ENCODE measurements around the gene MAP2K7. TPM values are rescaled to one million over a fixed set of nuclear protein-coding genes. Genes with fewer than 3 reads are reported as not detected.

The MAP2K7 gene
- total and polyA plus RNA-seq, 3 experiments from 2014 or later, result 2.0 to 38.3 (median 35.9) TPM

DNA sequence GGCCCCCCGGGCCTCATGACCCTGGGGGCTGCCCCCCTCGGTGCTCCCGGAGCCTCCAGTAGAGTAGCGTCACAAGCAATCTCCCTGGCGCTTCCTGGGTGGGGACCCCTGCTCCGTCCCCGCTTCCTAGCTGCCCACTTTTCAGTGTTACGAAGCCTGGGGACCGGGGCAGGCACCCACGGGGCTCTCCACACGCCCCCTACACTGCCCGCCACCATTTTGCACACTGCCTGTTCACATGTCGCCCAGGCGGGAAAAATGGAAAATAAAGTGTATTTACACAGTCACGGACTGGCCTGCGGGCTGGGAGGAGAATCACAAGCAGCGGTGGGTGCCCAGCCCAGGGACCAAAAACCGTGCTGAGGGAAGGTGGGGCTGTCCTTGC is 39.0 kb upstream of the MAP2K7 start:
- POLR2A ChIA-PET, result no interaction called here
- no peak overlapping the region for H3K27ac ChIP-seq (ENCODE audit: low read depth, low read length)

DNA sequence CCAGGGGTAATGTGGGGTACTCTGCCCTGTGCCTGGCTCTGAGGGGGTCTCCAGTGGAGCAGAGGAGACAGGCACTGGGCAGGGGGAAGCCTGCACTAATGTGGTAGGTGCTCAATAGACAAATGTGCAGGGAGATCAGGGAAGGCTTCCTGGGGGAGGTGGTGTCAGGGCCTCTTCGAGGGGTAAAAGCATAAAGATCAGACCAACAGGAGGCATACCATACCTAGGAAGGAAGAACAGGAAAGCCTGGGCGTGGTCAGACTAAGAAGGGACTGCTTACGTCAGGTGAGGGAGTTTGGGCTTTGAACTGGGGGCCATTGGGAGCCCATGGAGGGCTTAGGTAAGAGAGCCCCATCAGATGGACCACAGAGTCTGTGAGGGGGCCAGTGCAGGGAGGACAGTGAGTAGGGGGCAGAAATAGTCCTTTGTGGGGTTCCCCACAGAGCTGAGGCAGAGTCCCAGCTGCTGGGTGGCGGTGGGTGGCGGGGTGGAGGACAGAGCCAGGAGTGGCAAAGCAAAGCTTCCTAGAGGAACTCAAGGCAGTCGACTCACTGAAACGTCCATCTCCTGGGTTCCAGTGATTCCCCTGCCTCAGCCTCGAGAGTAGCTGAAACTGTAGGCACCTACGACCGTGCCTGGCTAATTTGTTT is 38.3 kb upstream of the MAP2K7 start:
- Mint-ChIP-seq H3K27ac (peak overlapping the region in 2 of 8 donors; percentile 26 to 63), H3K36me3 (no peaks in the 10 kb centered on the region), H3K4me1 (peaks cover 19 to 44% (median 24%) of the 10 kb centered on the region in 3 donors), H3K4me3 (peak overlapping the region; percentile 23 to 78 (median 42)), H3K9me3 (no peaks in the 10 kb centered on the region), H3K27me3 (peaks cover 11 to 33% of the 10 kb centered on the region in 2 donors)
- peaks cover 12% of the 10 kb centered on the region for H3K27me3 ChIP-seq (ENCODE audit: insufficient read depth, low read length, poor library complexity, severe bottlenecking)
- H3K9me3 ChIP-seq (ENCODE audit: low read length), result no peaks in the 10 kb centered on the region
- no peaks in the 10 kb centered on the region for H3K36me3 ChIP-seq (ENCODE audit: insufficient read depth, low read length)
- CTCF ChIA-PET, result interaction anchor here (0.9 kb wide), 1 partner anchor 55 kb away, joined by 3 read pairs; the partner anchor contains the start of gene SNAPC2
- no peak overlapping the region for H3K4me3 ChIP-seq (ENCODE audit: low read length)
- no peak for DNase-seq
- H3K4me1 ChIP-seq (ENCODE audit: insufficient read depth, low read length), result peaks cover 31% of the 10 kb centered on the region
- POLR2A ChIA-PET, result no interaction called here
- H3K27ac ChIP-seq (ENCODE audit: low read depth, low read length), result no peak overlapping the region

More for the DNA sequence above, 39.0 kb upstream of the MAP2K7 start:
- H3K27ac Mint-ChIP-seq, result no peak overlapping the region
- Histone ChIP-seq H3K36me3 (ENCODE audit: insufficient read depth, low read length) (no peaks in the 10 kb centered on the region), H3K27me3 (ENCODE audit: insufficient read depth, low read length, poor library complexity, severe bottlenecking) (peaks cover 12% of the 10 kb centered on the region), H3K4me3 (ENCODE audit: low read length) (no peak overlapping the region), H3K4me1 (ENCODE audit: insufficient read depth, low read length) (peaks cover 31% of the 10 kb centered on the region), H3K9me3 (ENCODE audit: low read length) (no peaks in the 10 kb centered on the region)
- peaks cover 11 to 33% of the 10 kb centered on the region in 2 donors for H3K27me3 Mint-ChIP-seq
- H3K4me1 Mint-ChIP-seq, result peaks cover 19 to 41% (median 22%) of the 10 kb centered on the region in 3 donors
- no peak overlapping the region for H3K4me3 Mint-ChIP-seq
- no peak for DNase-seq
- H3K36me3 Mint-ChIP-seq, result no peaks in the 10 kb centered on the region
- CTCF ChIA-PET, result interaction anchor here (1.1 kb wide), 1 partner anchor 37 kb away, joined by 3 read pairs; no protein-coding TSS in a partner anchor
- no peaks in the 10 kb centered on the region for H3K9me3 Mint-ChIP-seq

DNA sequence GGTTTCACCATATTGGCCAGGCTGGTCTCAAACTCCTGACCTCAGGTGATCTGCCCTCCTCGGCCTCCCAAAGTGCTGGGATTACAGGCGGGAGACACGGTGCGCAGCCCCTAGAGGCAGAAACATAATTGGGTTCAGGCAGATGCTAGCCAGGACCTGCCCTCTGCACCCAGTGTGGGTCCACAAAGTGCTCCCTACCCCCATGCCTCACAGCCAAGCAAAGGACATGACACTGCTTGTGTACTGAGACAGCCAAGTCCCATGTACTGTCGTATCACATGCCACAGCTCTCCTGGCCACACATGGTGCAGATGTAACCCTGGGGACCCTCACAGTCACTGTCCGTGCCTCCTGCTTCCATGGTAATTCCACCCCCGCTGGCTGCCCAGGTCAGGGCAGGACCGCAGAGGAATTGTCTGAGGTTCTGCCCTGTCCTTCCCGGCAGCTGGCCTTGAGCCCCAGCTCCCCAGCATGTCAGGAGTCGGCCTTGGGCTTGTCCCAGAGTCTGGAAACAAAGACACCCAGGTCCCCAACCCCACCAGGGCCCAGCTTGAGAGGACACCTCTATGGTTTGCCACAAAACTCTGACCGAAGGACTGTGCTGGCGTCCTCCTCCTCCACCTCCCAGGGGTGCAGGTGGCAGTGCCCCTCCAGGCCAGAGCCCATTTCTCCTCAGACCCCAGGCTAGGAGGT is 37.1 kb upstream of the MAP2K7 start:
- no peaks in the 10 kb centered on the region for H3K9me3 Mint-ChIP-seq
- ChIA-PET POLR2A (no interaction called here), CTCF (interaction anchor here (0.9 kb wide), 1 partner anchor 53 kb away, joined by 3 read pairs; the partner anchor contains the start of gene SNAPC2)
- peaks cover 27 to 47% (median 28%) of the 10 kb centered on the region in 3 donors for H3K4me1 Mint-ChIP-seq
- H3K27ac Mint-ChIP-seq, result no peak overlapping the region
- no peak overlapping the region for H3K4me3 ChIP-seq (ENCODE audit: low read length)
- no peak for DNase-seq
- H3K36me3 ChIP-seq (ENCODE audit: insufficient read depth, low read length), result no peaks in the 10 kb centered on the region
- H3K4me3 Mint-ChIP-seq, result peak overlapping the region in 1 of 7 donors; percentile 48
- H3K27me3 ChIP-seq (ENCODE audit: insufficient read depth, low read length, poor library complexity, severe bottlenecking), result peaks cover 4% of the 10 kb centered on the region
- no peak overlapping the region for H3K27ac ChIP-seq (ENCODE audit: low read depth, low read length)
- peaks cover 9 to 32% of the 10 kb centered on the region in 2 donors for H3K27me3 Mint-ChIP-seq
- peaks cover 34% of the 10 kb centered on the region for H3K4me1 ChIP-seq (ENCODE audit: insufficient read depth, low read length)
- no peaks in the 10 kb centered on the region for H3K9me3 ChIP-seq (ENCODE audit: low read length)
- no peaks in the 10 kb centered on the region for H3K36me3 Mint-ChIP-seq

DNA sequence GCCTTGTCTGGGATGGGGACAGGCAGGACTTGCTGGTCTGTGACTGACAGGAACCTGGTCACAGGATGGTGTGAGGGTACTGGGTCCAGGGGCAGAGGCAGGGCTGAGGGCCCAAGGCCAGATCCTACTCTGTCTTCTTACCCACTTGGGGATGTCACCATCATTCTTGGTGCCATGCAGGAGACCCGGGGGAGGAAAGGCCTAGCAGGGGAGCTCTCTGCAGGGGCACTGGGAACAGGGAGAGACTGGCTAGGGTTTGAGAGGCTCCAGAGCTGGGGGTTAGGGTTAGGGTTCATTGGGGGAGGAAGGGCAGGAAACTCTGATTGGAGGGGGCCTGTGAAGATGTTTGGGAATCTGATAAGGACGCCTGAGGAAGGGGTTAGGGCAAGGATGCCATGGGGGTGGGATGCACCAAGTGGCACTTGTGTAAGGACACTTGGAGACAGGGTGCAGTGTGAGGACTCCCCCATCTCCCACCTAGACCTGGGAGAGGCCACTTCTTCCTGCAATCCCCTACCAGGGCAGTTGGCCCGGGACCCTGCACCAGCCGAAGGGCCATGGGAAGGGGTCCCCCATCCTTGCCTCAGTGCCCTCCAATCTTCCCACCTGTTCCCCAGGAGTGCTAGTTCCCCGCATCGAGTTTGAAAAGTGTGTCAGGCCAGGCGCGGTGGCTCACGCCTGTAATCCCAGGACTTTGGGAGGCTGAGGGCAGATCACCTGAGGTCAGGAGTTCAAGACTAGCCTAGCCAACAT is 36.4 kb upstream of the MAP2K7 start:
- H3K9me3 ChIP-seq (ENCODE audit: low read length), result no peaks in the 10 kb centered on the region
- H3K27me3 Mint-ChIP-seq, result peaks cover 13 to 36% of the 10 kb centered on the region in 2 donors
- CTCF ChIA-PET, result no interaction called here

DNA sequence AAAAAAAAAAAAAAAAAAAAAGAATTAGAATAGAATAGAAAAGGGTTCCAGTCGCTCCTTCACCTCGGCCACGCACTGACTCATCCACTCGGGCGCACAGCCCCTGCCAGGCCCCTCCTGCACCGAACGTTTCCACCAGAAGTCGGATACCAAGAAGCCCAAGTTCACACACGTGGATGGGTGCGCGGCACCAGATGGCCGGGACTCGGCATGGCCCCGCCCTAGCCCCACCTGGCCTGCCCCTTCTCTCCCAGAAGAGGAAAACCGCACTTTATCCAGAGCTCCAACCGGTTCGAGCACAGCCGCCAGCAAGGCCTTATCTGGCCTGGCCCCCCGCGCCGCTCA is 35.4 kb upstream of the MAP2K7 start:
- H3K9me3 Mint-ChIP-seq, result peaks cover 0 to 2% (median 0%) of the 10 kb centered on the region in 5 donors
- no peaks in the 10 kb centered on the region for H3K36me3 Mint-ChIP-seq
- CTCF ChIA-PET, result interaction anchor here (0.8 to 2.2 kb wide), 14 partner anchors 10 to 302 kb away, joined by 3 to 37 read pairs (median 10); partner anchors contain the start of genes LRRC8E, MAP2K7, SNAPC2 and TIMM44
- peaks cover 33 to 50% (median 33%) of the 10 kb centered on the region in 3 donors for H3K4me1 Mint-ChIP-seq
- H3K27ac Mint-ChIP-seq, result peak overlapping the region in 2 of 8 donors; percentile 76 to 87
- H3K4me3 ChIP-seq (ENCODE audit: low read length), result peak overlapping the region; percentile 81
- H3K4me1 ChIP-seq (ENCODE audit: insufficient read depth, low read length), result peaks cover 31% of the 10 kb centered on the region
- H3K27me3 ChIP-seq (ENCODE audit: insufficient read depth, low read length, poor library complexity, severe bottlenecking), result peaks cover 16% of the 10 kb centered on the region
- POLR2A ChIA-PET, result interaction anchor here (2.2 kb wide), 2 partner anchors 35 to 52 kb away, joined by 11 to 16 read pairs; partner anchors contain the start of genes MAP2K7 and SNAPC2
- DNase-seq, result no peak
- no peaks in the 10 kb centered on the region for H3K9me3 ChIP-seq (ENCODE audit: low read length)
- H3K36me3 ChIP-seq (ENCODE audit: insufficient read depth, low read length), result no peaks in the 10 kb centered on the region
- H3K4me3 Mint-ChIP-seq, result peak overlapping the region; percentile 79 to 90 (median 82)
- peaks cover 15 to 41% of the 10 kb centered on the region in 2 donors for H3K27me3 Mint-ChIP-seq
- H3K27ac ChIP-seq (ENCODE audit: low read depth, low read length), result peak overlapping the region; percentile 59

More for the DNA sequence above, 36.4 kb upstream of the MAP2K7 start:
- H3K4me3 Mint-ChIP-seq, result peak overlapping the region in 1 of 7 donors; percentile 48
- Histone ChIP-seq H3K4me1 (ENCODE audit: insufficient read depth, low read length) (peaks cover 31% of the 10 kb centered on the region), H3K4me3 (ENCODE audit: low read length) (no peak overlapping the region), H3K36me3 (ENCODE audit: insufficient read depth, low read length) (no peaks in the 10 kb centered on the region), H3K27me3 (ENCODE audit: insufficient read depth, low read length, poor library complexity, severe bottlenecking) (peaks cover 8% of the 10 kb centered on the region), H3K27ac (ENCODE audit: low read depth, low read length) (no peak overlapping the region)
- peaks cover 33 to 47% (median 33%) of the 10 kb centered on the region in 3 donors for H3K4me1 Mint-ChIP-seq
- no peaks in the 10 kb centered on the region for H3K9me3 Mint-ChIP-seq
- POLR2A ChIA-PET, result no interaction called here
- H3K27ac Mint-ChIP-seq, result no peak overlapping the region
- no peaks in the 10 kb centered on the region for H3K36me3 Mint-ChIP-seq
- no peak for DNase-seq

DNA sequence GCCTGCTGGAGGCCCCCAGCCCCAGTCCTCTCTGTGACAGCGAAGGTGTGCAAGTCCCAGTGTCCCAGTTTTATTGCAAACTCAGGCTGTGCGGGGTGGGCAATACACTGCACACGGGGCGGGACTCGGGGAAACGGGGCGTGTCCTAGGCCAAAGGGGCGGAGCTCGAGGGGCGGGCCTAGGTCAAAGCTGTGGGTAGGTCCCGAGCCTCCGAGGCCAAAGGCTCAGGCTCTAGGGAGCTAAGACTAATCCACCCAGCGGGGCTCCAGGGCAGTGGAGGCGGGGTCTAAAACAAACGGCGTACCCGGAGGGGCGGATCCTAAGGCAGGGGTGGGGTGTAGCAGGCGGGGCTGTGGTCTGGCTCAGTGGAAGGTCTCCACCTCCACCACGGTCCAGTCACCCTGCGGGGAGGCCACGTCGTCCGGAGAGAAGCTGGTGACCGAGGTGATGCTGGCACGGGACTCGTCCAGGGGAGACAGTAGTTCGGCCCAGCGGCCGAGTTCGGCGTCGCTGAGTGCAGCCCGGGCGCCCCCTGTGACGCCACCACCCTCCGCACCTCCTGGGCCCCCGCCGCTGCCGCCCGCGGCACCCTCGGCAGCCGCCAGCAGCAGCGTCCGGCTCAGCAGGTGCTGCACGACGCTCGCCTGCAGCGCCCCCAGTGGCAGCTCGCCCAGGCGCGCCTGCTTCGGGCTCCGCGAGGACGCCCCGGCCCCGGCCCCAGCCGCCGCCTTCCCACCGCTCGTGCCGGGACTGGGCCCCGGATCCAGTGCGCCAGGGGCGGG is 34.8 kb upstream of the MAP2K7 start:
- Histone ChIP-seq H3K9me3 (ENCODE audit: low read length) (no peaks in the 10 kb centered on the region), H3K27ac (ENCODE audit: low read depth, low read length) (peak overlapping the region; percentile 59), H3K36me3 (ENCODE audit: insufficient read depth, low read length) (no peaks in the 10 kb centered on the region), H3K4me1 (ENCODE audit: insufficient read depth, low read length) (peaks cover 33% of the 10 kb centered on the region), H3K4me3 (ENCODE audit: low read length) (peak overlapping the region; percentile 81), H3K27me3 (ENCODE audit: insufficient read depth, low read length, poor library complexity, severe bottlenecking) (peaks cover 19% of the 10 kb centered on the region)
- DNase-seq, result peak; percentile 77 to 94 (median 87)
- Mint-ChIP-seq H3K4me3 (peak overlapping the region; percentile 79 to 90 (median 82)), H3K4me1 (peaks cover 33 to 52% (median 34%) of the 10 kb centered on the region in 3 donors), H3K27ac (peak overlapping the region; percentile 72 to 92 (median 81)), H3K36me3 (no peaks in the 10 kb centered on the region), H3K27me3 (peaks cover 15 to 41% of the 10 kb centered on the region in 2 donors), H3K9me3 (peaks cover 0 to 2% (median 0%) of the 10 kb centered on the region in 5 donors)
- ChIA-PET POLR2A (interaction anchor here (0.7 to 2.2 kb wide), 7 partner anchors 10 to 282 kb away, joined by 3 to 16 read pairs (median 6); partner anchors contain the start of genes MAP2K7, PET100, SNAPC2 and TIMM44), CTCF (interaction anchor here (0.7 to 2.2 kb wide), 23 partner anchors 8 to 520 kb away, joined by 3 to 37 read pairs (median 5); partner anchors contain the start of genes ARHGEF18, LRRC8E, MAP2K7 and SNAPC2)

DNA sequence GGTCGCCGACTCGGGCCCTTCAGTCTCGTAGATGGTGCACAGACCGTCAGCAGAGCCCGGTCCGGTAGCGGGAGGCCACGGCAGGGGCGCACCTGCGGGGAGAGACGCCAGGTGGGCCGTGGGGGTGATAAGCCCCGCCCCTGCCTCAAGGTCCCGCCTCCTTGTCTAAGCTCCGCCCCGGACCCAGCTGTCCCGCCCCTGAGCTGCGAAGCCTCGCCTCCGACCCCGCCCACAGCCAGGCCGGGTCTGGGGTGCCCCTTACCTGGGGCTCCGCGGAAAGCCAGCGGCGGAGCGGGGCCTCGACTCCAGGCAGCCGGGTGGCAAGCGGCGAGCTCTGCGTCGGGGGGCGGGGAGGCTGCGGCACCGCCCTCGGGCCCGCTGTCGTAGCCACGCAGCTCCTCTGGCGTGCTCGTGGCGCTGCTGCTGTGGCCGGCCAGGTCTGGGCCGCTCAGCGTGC is 34.2 kb upstream of the MAP2K7 start:
- Mint-ChIP-seq H3K27ac (peak overlapping the region in 4 of 8 donors; percentile 43 to 80 (median 70)), H3K9me3 (peaks cover 0 to 2% (median 0%) of the 10 kb centered on the region in 5 donors), H3K27me3 (peaks cover 15 to 38% of the 10 kb centered on the region in 2 donors), H3K4me3 (peak overlapping the region in 6 of 7 donors; percentile 57 to 86 (median 67)), H3K36me3 (no peaks in the 10 kb centered on the region), H3K4me1 (peaks cover 33 to 52% (median 34%) of the 10 kb centered on the region in 3 donors)
- Histone ChIP-seq H3K36me3 (ENCODE audit: insufficient read depth, low read length) (no peaks in the 10 kb centered on the region), H3K9me3 (ENCODE audit: low read length) (no peaks in the 10 kb centered on the region), H3K4me1 (ENCODE audit: insufficient read depth, low read length) (peaks cover 34% of the 10 kb centered on the region), H3K27ac (ENCODE audit: low read depth, low read length) (peak overlapping the region; percentile 59), H3K27me3 (ENCODE audit: insufficient read depth, low read length, poor library complexity, severe bottlenecking) (peaks cover 20% of the 10 kb centered on the region), H3K4me3 (ENCODE audit: low read length) (peak overlapping the region; percentile 34)
- CTCF ChIA-PET, result interaction anchor here (0.6 to 2.2 kb wide), 25 partner anchors 9 to 521 kb away, joined by 3 to 37 read pairs (median 4); partner anchors contain the start of genes ARHGEF18, LRRC8E, MAP2K7 and MCEMP1
- POLR2A ChIA-PET, result interaction anchor here (0.7 to 2.2 kb wide), 7 partner anchors 10 to 281 kb away, joined by 3 to 16 read pairs (median 6); partner anchors contain the start of genes MAP2K7, PET100, SNAPC2 and TIMM44
- peak; percentile 67 to 93 (median 84) for DNase-seq

Measured in CD8-positive, alpha-beta memory T cell (primary cell).